ENCODE measurements around the gene PHF14. TPM values are rescaled to one million over a fixed set of nuclear protein-coding genes. Genes with fewer than 3 reads are reported as not detected.

PHF14 gene
- total RNA-seq, 1 experiment from 2014 or later, result 40.2 TPM

- Mint-ChIP-seq H3K27me3 (ENCODE audit: unreplicated experiment) (no peaks in the 10 kb centered on the region), H3K36me3 (ENCODE audit: insufficient read depth, unreplicated experiment) (no peaks in the 10 kb centered on the region), H3K4me3 (ENCODE audit: low read depth, unreplicated experiment) (no peak overlapping the region), H3K27ac (ENCODE audit: unreplicated experiment) (no peak overlapping the region), H3K4me1 (ENCODE audit: low read depth, unreplicated experiment) (no peaks in the 10 kb centered on the region), H3K9me3 (ENCODE audit: low read depth, unreplicated experiment) (no peaks in the 10 kb centered on the region)
- CTCF ChIA-PET, result no interaction called here
- no peak for DNase-seq
- TF ChIP-seq CTCF (IDR thresholded peaks at IDR 0.05; ENCODE audit: unreplicated experiment), result no peak
- intact Hi-C loops (cut with micrococcal nuclease; ENCODE audit: unreplicated experiment), result no loop called here
- no TSS peak for BruUV-seq (replicated peaks)
Observed at GRCh38 chr7:11060893-11061292, 87.2 kb downstream of the PHF14 start.

GRCh38 chr7:11062110-11062509 is 88.4 kb downstream of the PHF14 start:
- no peaks in the 10 kb centered on the region for H3K27me3 Mint-ChIP-seq (ENCODE audit: unreplicated experiment)
- no peaks in the 10 kb centered on the region for H3K9me3 Mint-ChIP-seq (ENCODE audit: low read depth, unreplicated experiment)
- no TSS peak for BruUV-seq (replicated peaks)
- TF ChIP-seq CTCF (IDR thresholded peaks at IDR 0.05; ENCODE audit: unreplicated experiment), result no peak
- no peak overlapping the region for H3K27ac Mint-ChIP-seq (ENCODE audit: unreplicated experiment)
- H3K4me1 Mint-ChIP-seq (ENCODE audit: low read depth, unreplicated experiment), result no peaks in the 10 kb centered on the region
- CTCF ChIA-PET, result no interaction called here
- H3K36me3 Mint-ChIP-seq (ENCODE audit: insufficient read depth, unreplicated experiment), result no peaks in the 10 kb centered on the region
- no peak for DNase-seq
- H3K4me3 Mint-ChIP-seq (ENCODE audit: low read depth, unreplicated experiment), result no peak overlapping the region
- intact Hi-C loops (cut with micrococcal nuclease; ENCODE audit: unreplicated experiment), result no loop called here

- CTCF ChIA-PET, result no interaction called here
- Mint-ChIP-seq H3K27ac (ENCODE audit: unreplicated experiment) (no peak overlapping the region), H3K9me3 (ENCODE audit: low read depth, unreplicated experiment) (no peaks in the 10 kb centered on the region), H3K4me1 (ENCODE audit: low read depth, unreplicated experiment) (no peaks in the 10 kb centered on the region), H3K27me3 (ENCODE audit: unreplicated experiment) (no peaks in the 10 kb centered on the region), H3K36me3 (ENCODE audit: insufficient read depth, unreplicated experiment) (no peaks in the 10 kb centered on the region), H3K4me3 (ENCODE audit: low read depth, unreplicated experiment) (no peak overlapping the region)
- intact Hi-C loops (cut with micrococcal nuclease; ENCODE audit: unreplicated experiment), result no loop called here
- no peak for TF ChIP-seq CTCF (IDR thresholded peaks at IDR 0.05; ENCODE audit: unreplicated experiment)
- no peak for DNase-seq
- BruUV-seq (replicated peaks), result no TSS peak
Observed at GRCh38 chr7:11069591-11069990, 95.9 kb downstream of the PHF14 start.

DNA sequence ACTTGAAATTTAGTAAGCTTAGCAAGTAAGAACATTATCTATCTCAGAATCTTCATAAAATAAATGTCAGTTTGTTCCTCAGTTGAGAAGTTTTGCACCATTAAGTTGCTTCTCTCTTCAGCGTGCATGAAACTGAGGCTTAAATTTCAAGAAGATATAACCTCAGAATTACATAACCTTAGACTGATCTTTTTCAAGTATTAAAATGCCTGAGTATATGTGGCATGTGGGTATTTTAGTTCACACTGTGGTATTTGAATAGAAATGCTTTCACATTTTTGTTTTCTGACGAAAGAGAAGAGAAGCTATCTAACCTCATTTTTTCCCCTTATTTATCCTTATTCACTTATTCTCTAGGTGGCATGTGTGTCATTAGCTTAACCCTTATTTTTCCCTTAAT is 104.1 kb downstream of the PHF14 start:
- H3K4me3 Mint-ChIP-seq (ENCODE audit: low read depth, unreplicated experiment), result no peak overlapping the region
- BruUV-seq (replicated peaks), result no TSS peak
- peaks cover 5% of the 10 kb centered on the region for H3K4me1 Mint-ChIP-seq (ENCODE audit: low read depth, unreplicated experiment)
- H3K27ac Mint-ChIP-seq (ENCODE audit: unreplicated experiment), result no peak overlapping the region
- no peaks in the 10 kb centered on the region for H3K27me3 Mint-ChIP-seq (ENCODE audit: unreplicated experiment)
- no peak for DNase-seq
- TF ChIP-seq CTCF (IDR thresholded peaks at IDR 0.05; ENCODE audit: unreplicated experiment), result no peak
- intact Hi-C loops (cut with micrococcal nuclease; ENCODE audit: unreplicated experiment), result no loop called here
- CTCF ChIA-PET, result interaction anchor here (0.7 kb wide), 1 partner anchor 12 kb away, joined by 7 read pairs; no protein-coding TSS in a partner anchor
- H3K9me3 Mint-ChIP-seq (ENCODE audit: low read depth, unreplicated experiment), result peaks cover 4% of the 10 kb centered on the region
- no peaks in the 10 kb centered on the region for H3K36me3 Mint-ChIP-seq (ENCODE audit: insufficient read depth, unreplicated experiment)

Data from Calu3 (cell line).